ENCODE data around the gene CFAP54.

CFAP54 gene

GRCh38 chr12:96571101-96571862 is 81.9 kb downstream of the CFAP54 start:
- TF ChIP-seq SIN3A (IDR thresholded peaks at IDR 0.05; ENCODE audit: borderline replicate concordance, insufficient read depth, low read length) (no peak), POLR2AphosphoS5 (IDR thresholded peaks at IDR 0.05; ENCODE audit: low read depth, low read length) (no peak), FOXP2 (optimal IDR thresholded peaks at IDR 0.05; ENCODE audit: borderline replicate concordance, extremely low read depth, extremely low read length, insufficient read depth) (no peak), REST (IDR thresholded peaks at IDR 0.05; ENCODE audit: insufficient read depth in 1 of 2, low read depth in 2 of 2, low read length in 2 of 2) (no peak), TAF1 (IDR thresholded peaks at IDR 0.05; ENCODE audit: borderline replicate concordance, insufficient read depth, low read length) (no peak)

GRCh38 chr12:96578526-96579125 is 89.2 kb downstream of the CFAP54 start:
- TF ChIP-seq TAF1 (IDR thresholded peaks at IDR 0.05; ENCODE audit: borderline replicate concordance, insufficient read depth, low read length) (no peak), REST (IDR thresholded peaks at IDR 0.05; ENCODE audit: insufficient read depth in 1 of 2, low read depth in 2 of 2, low read length in 2 of 2) (no peak), FOXP2 (optimal IDR thresholded peaks at IDR 0.05; ENCODE audit: borderline replicate concordance, extremely low read depth, extremely low read length, insufficient read depth) (no peak), SIN3A (IDR thresholded peaks at IDR 0.05; ENCODE audit: borderline replicate concordance, insufficient read depth, low read length) (no peak), POLR2AphosphoS5 (IDR thresholded peaks at IDR 0.05; ENCODE audit: low read depth, low read length) (no peak)

GRCh38 chr12:96585977-96586376 is 96.6 kb downstream of the CFAP54 start:
- TF ChIP-seq TAF1 (IDR thresholded peaks at IDR 0.05; ENCODE audit: borderline replicate concordance, insufficient read depth, low read length): no peak
- TF ChIP-seq POLR2AphosphoS5 (IDR thresholded peaks at IDR 0.05; ENCODE audit: low read depth, low read length): no peak
- no peak for TF ChIP-seq REST (IDR thresholded peaks at IDR 0.05; ENCODE audit: insufficient read depth in 1 of 2, low read depth in 2 of 2, low read length in 2 of 2)
- TF ChIP-seq FOXP2 (optimal IDR thresholded peaks at IDR 0.05; ENCODE audit: borderline replicate concordance, extremely low read depth, extremely low read length, insufficient read depth): no peak
- TF ChIP-seq SIN3A (IDR thresholded peaks at IDR 0.05; ENCODE audit: borderline replicate concordance, insufficient read depth, low read length): no peak

DNA sequence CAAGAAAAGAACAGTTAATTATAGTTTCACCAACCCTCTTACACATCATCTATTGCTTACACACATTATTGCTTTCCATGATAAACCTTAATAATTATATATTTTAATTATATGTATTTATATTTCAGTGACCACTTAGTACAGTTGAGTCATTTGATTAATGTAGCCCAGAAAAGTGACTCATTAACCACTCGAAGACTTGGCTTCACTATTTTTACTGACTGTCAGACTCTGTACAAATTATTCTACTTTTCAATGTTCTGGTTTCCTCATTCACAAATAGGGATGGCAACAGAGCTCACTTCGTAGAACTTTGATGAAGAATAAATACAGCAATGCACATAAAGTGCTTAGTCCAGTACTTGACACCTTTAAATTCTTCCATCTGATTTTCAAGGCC is 98.3 kb downstream of the CFAP54 start:
- TF ChIP-seq POLR2AphosphoS5 (IDR thresholded peaks at IDR 0.05; ENCODE audit: low read depth, low read length): no peak
- TF ChIP-seq REST (IDR thresholded peaks at IDR 0.05; ENCODE audit: insufficient read depth in 1 of 2, low read depth in 2 of 2, low read length in 2 of 2): no peak
- no peak for TF ChIP-seq FOXP2 (optimal IDR thresholded peaks at IDR 0.05; ENCODE audit: borderline replicate concordance, extremely low read depth, extremely low read length, insufficient read depth)
